ENCODE data around the gene POLD1.

Gene POLD1

GRCh38 chr19:50406156-50406820, 22.1 kb downstream of the POLD1 start:
- DNase-seq (ENCODE audit: low spot score) = no peak
- TF ChIP-seq CTCF (IDR thresholded peaks at IDR 0.05; ENCODE audit: extremely low read depth, missing control alignments) = no peak

- no peak for DNase-seq (ENCODE audit: low spot score)
- no peak for TF ChIP-seq CTCF (IDR thresholded peaks at IDR 0.05; ENCODE audit: extremely low read depth, missing control alignments)
These were observed 22.7 kb downstream of the POLD1 start for GRCh38 chr19:50406829-50407228.

GRCh38 chr19:50409347-50409746, 25.2 kb downstream of the POLD1 start:
- DNase-seq (ENCODE audit: low spot score) = no peak
- no peak for TF ChIP-seq CTCF (IDR thresholded peaks at IDR 0.05; ENCODE audit: extremely low read depth, missing control alignments)

- DNase-seq (ENCODE audit: low spot score) = no peak
- TF ChIP-seq CTCF (IDR thresholded peaks at IDR 0.05; ENCODE audit: extremely low read depth, missing control alignments) = no peak
These were observed 26.0 kb downstream of the POLD1 start for GRCh38 chr19:50410109-50410508.

- TF ChIP-seq CTCF (IDR thresholded peaks at IDR 0.05; ENCODE audit: extremely low read depth, missing control alignments) = no peak
These were observed 28.3 kb downstream of the POLD1 start for GRCh38 chr19:50412419-50412818.

GRCh38 chr19:50413096-50413495, 28.9 kb downstream of the POLD1 start:
- no peak for TF ChIP-seq CTCF (IDR thresholded peaks at IDR 0.05; ENCODE audit: extremely low read depth, missing control alignments)
- no peak for DNase-seq (ENCODE audit: low spot score)

More at GRCh38 chr19:50412419-50412818, 28.3 kb downstream of the POLD1 start:
- no peak for DNase-seq (ENCODE audit: low spot score)

- DNase-seq (ENCODE audit: low spot score) = no peak
- TF ChIP-seq CTCF (IDR thresholded peaks at IDR 0.05; ENCODE audit: extremely low read depth, missing control alignments) = no peak
These were observed 29.4 kb downstream of the POLD1 start for GRCh38 chr19:50413531-50413930.
